AG04450 (cell line): ENCODE results near the gene TNFRSF4. TPM values are rescaled to one million over a fixed set of nuclear protein-coding genes. Genes with fewer than 3 reads are reported as not detected.
A peak's percentile ranks its signal among the peaks of the same experiment; 100 is the strongest.

Experiments used
- CTCF ChIA-PET: fragments of 300-600, 350-600 bp; formaldehyde crosslinking; extraction: SDS; loops from one replicate; lab custom pipeline; 2022; ENCODE audit warnings: antibody characterized with exemption, inconsistent platforms; lab: Charles Lee
- POLR2A ChIA-PET: fragments of 350-600 bp; formaldehyde crosslinking; extraction: SDS; loops from one replicate; lab custom pipeline; 2021; ENCODE audit warnings: antibody characterized with exemption, inconsistent platforms; lab: Yijun Ruan, JAX
- DNase-seq: peaks from one replicate; pipeline ENCODE4 v3.0.0-alpha.2; 2011; ENCODE audit warnings: low read depth, low spot score
- H3K27ac ChIP-seq: one replicate; pipeline ENCODE4 v1.5.1; 2012; ENCODE audit warnings: low read depth, low read length, control low read depth
- H3K27me3 ChIP-seq: one replicate; pipeline ENCODE4 v1.6.0; 2012; ENCODE audit warnings: low read length; ENCODE audit not compliant: control insufficient read depth, insufficient read depth
- H3K4me3 ChIP-seq: 2 replicates; pipeline ENCODE4 v1.5.1; 2011; ENCODE audit warnings: mild to moderate bottlenecking, low read depth, low read length, control low read depth
- H3K9me3 ChIP-seq: 2 replicates; pipeline ENCODE4 v1.5.1; 2012; ENCODE audit warnings: low read length; ENCODE audit not compliant: control insufficient read depth, insufficient read depth
- polyA plus RNA-seq: library from polyadenylated mRNA; depleted of rRNA; stranded (reverse); fragments of >200 nt; gene quantifications from 2 replicates; pipeline ENCODE4 v1.2.3, GENCODE V29; 2011; rRNA removed
- small RNA-seq: library from RNA; depleted of rRNA; stranded (forward); fragments of <200 nt; gene quantifications from one replicate; pipeline ENCODE3, GENCODE V24; 2012; ENCODE audit warnings: low read depth; ENCODE audit not compliant: insufficient read length
- TF ChIP-seq, protein P1 (sequence below): IDR thresholded peaks from 2 replicates; pipeline ENCODE4 v1.5.1; 2011; ENCODE audit warnings: low read depth, low read length, control low read depth, inconsistent platforms

Gene TNFRSF4
- polyA plus RNA-seq, 1 experiment: 0.07 TPM

DNA sequence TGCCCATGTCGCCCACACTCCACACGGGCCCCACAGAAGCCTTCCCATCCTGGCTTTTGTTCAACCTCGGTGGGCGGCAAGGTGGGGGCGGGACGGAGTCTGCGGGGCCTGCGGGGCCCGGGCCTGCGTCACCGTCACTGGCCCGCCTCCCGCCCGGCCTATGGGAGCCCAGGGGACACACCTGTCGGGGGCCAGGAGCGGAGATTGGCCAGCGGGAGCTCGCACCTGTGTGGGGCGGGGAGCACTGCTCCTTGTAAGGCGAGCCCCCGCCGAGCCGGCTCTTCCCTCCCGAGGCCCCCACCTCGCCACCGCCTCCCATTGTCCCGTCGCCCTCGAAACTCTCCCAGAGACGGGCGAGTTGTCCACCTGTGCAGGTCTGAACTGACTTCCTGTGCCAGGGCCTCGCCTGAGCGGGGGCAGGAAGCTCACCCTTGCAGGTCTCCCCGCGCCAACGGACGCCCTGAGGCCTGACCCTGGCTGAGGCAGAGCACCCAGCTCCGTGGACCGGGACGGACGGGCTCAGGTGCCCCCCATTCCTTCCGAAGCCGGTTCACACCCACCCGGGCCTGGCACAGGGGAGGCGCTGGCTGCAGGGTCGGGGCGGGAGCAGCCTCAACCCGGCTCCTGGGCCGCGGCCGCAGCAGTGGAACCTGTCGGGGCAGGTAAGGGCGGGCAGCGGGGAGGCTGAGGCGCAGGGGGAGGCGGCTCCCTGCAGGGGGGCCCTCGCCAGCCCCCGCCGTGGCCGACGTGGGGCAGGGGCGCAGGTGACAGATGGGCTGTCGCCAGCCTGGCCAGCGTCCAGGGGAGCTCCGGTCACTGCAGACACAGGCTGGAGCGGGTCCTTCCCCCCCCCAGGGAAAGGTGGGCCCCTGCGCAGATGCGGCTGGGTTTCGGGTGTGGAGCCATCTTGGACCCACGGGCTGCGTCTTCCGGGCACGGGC lies 51.1 kb downstream of the TNFRSF4 start:
- Histone ChIP-seq H3K9me3 (peaks cover 4% of the 10 kb centered on the region; the same call in 1 of the 2 replicates), H3K4me3 (no peak overlapping the region), H3K27ac (no peak overlapping the region), H3K27me3 (peaks cover 21% of the 10 kb centered on the region)
- no peak for DNase-seq
- ChIA-PET POLR2A (no interaction called here), CTCF (no interaction called here)
- TF ChIP-seq, protein P1, sequence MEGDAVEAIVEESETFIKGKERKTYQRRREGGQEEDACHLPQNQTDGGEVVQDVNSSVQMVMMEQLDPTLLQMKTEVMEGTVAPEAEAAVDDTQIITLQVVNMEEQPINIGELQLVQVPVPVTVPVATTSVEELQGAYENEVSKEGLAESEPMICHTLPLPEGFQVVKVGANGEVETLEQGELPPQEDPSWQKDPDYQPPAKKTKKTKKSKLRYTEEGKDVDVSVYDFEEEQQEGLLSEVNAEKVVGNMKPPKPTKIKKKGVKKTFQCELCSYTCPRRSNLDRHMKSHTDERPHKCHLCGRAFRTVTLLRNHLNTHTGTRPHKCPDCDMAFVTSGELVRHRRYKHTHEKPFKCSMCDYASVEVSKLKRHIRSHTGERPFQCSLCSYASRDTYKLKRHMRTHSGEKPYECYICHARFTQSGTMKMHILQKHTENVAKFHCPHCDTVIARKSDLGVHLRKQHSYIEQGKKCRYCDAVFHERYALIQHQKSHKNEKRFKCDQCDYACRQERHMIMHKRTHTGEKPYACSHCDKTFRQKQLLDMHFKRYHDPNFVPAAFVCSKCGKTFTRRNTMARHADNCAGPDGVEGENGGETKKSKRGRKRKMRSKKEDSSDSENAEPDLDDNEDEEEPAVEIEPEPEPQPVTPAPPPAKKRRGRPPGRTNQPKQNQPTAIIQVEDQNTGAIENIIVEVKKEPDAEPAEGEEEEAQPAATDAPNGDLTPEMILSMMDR: no peak

DNA sequence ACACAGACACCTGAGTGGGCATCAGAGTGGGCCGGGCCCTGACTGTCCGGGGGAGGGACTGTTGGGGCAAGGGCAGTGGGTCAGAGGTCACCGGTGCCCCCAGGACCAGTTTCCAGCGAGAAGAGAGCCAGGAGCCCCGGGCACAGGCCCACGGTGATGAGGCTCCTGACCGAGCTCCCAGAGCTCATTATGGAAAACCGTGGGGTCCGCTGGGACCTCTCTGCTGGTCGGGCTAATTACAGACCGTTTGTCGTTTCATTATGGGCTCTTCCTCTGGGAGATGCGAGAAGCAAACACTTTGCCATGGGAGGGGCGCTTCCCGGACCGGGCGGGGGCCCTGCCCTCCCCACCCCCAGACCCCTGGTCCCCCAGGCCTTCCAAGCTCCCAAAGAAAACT lies 52.3 kb downstream of the TNFRSF4 start:
- peaks cover 4% of the 10 kb centered on the region; the same call in 1 of the 2 replicates for H3K9me3 ChIP-seq
- H3K4me3 ChIP-seq: no peak overlapping the region
- DNase-seq: no peak
- ChIA-PET CTCF (interaction anchor here (0.6 kb wide), 1 partner anchor 71 kb away, joined by 3 read pairs; the partner anchor contains the start of gene B3GALT6), POLR2A (no interaction called here)
- TF ChIP-seq, protein P1: no peak
- no peak overlapping the region for H3K27ac ChIP-seq
- peaks cover 17% of the 10 kb centered on the region for H3K27me3 ChIP-seq

Small RNA genes within 50 kb of the gene (small RNA-seq; reads per million reads assigned to genes)
- gene MIR200A (5.6 reads per million, percentile 54 among the genes with 10 or more reads in this experiment), gene MIR200B (1.1 reads per million), gene MIR429 (3.5 reads per million, percentile 30 among the genes with 10 or more reads in this experiment)

Other genes with a start within 250 kb of the TNFRSF4 start
- 0.06 and 0.15 TPM in 2 replicates for gene PLEKHN1, start 247.7 kb downstream of the TNFRSF4 start, polyA plus RNA-seq
- gene PERM1, start 232.1 kb downstream of the TNFRSF4 start, polyA plus RNA-seq: not detected in 2 replicates
- gene HES4, start 214.1 kb downstream of the TNFRSF4 start, polyA plus RNA-seq: 0.68 and 0.76 TPM in 2 replicates
- gene ISG15, start 200.7 kb downstream of the TNFRSF4 start, polyA plus RNA-seq: 22.4 and 36.0 TPM in 2 replicates
- gene AGRN, start 194.0 kb downstream of the TNFRSF4 start, polyA plus RNA-seq: 28.3 and 37.4 TPM in 2 replicates
- not detected in 2 replicates for gene RNF223, start 139.8 kb downstream of the TNFRSF4 start, polyA plus RNA-seq
- gene C1orf159, start 98.1 kb downstream of the TNFRSF4 start, polyA plus RNA-seq: 2.3 and 3.2 TPM in 2 replicates
- gene TTLL10, start 40.3 kb downstream of the TNFRSF4 start, polyA plus RNA-seq: not detected in 2 replicates
- gene TNFRSF18, start 7.6 kb downstream of the TNFRSF4 start, polyA plus RNA-seq: 1.0 and 2.1 TPM in 2 replicates
- 109 and 115 TPM in 2 replicates for gene SDF4, start 17.8 kb upstream of the TNFRSF4 start, polyA plus RNA-seq
- gene B3GALT6, start 18.1 kb upstream of the TNFRSF4 start, polyA plus RNA-seq: 15.2 and 15.7 TPM in 2 replicates
- 0.21 and 0.51 TPM in 2 replicates for gene C1QTNF12, start 32.6 kb upstream of the TNFRSF4 start, polyA plus RNA-seq
- gene UBE2J2, start 59.7 kb upstream of the TNFRSF4 start, polyA plus RNA-seq: 31.1 and 31.4 TPM in 2 replicates
- 1.5 and 1.8 TPM in 2 replicates for gene SCNN1D, start 66.3 kb upstream of the TNFRSF4 start, polyA plus RNA-seq
- 17.5 and 24.8 TPM in 2 replicates for gene ACAP3, start 93.8 kb upstream of the TNFRSF4 start, polyA plus RNA-seq
- gene PUSL1, start 94.4 kb upstream of the TNFRSF4 start, polyA plus RNA-seq: 9.6 and 15.6 TPM in 2 replicates
- gene INTS11, start 110.5 kb upstream of the TNFRSF4 start, polyA plus RNA-seq: 52.8 and 69.5 TPM in 2 replicates
- 7.1 and 9.5 TPM in 2 replicates for gene CPTP, start 110.6 kb upstream of the TNFRSF4 start, polyA plus RNA-seq
- 0.10 and 0.11 TPM in 2 replicates for gene TAS1R3, start 117.1 kb upstream of the TNFRSF4 start, polyA plus RNA-seq
- 8.9 and 13.6 TPM in 2 replicates for gene DVL1, start 135.3 kb upstream of the TNFRSF4 start, polyA plus RNA-seq
- gene MXRA8, start 144.4 kb upstream of the TNFRSF4 start, polyA plus RNA-seq: 186 and 275 TPM in 2 replicates
- 54.3 and 71.2 TPM in 2 replicates for gene AURKAIP1, start 161.1 kb upstream of the TNFRSF4 start, polyA plus RNA-seq
- gene CCNL2, start 185.2 kb upstream of the TNFRSF4 start, polyA plus RNA-seq: 169 and 181 TPM in 2 replicates
- 131 and 140 TPM in 2 replicates for gene MRPL20, start 193.1 kb upstream of the TNFRSF4 start, polyA plus RNA-seq
- 0.16 and 0.24 TPM in 2 replicates for gene ANKRD65, start 207.1 kb upstream of the TNFRSF4 start, polyA plus RNA-seq
- gene VWA1, start 221.5 kb upstream of the TNFRSF4 start, polyA plus RNA-seq: 3.9 and 5.3 TPM in 2 replicates
- 0.04 TPM in 1 of 2 replicates, not detected in the other for gene ATAD3C, start 235.5 kb upstream of the TNFRSF4 start, polyA plus RNA-seq